CD14-positive monocyte (primary cell): ENCODE results near the gene TNFRSF12A. TPM values are rescaled to one million over a fixed set of nuclear protein-coding genes. Genes with fewer than 3 reads are reported as not detected.
A peak's percentile ranks its signal among the peaks of the same experiment; 100 is the strongest.

Source experiments
- DNase-seq, 3 donors: peaks; one replicate each; pipeline ENCODE4 v3.0.0-alpha.2; 2011 to 2022
- H2AFZ ChIP-seq: 2 replicates; pipeline ENCODE4 v1.6.0; 2012; ENCODE audit warnings: mild to moderate bottlenecking, low read depth, low read length, inconsistent platforms; ENCODE audit not compliant: insufficient read depth, poor library complexity, severe bottlenecking
- H3K27ac ChIP-seq, 2 donors: 1 replicate in 1 of 2; 2 replicates in 1 of 2; pipeline ENCODE4 v1.5.1; 2012 to 2013; ENCODE audit warnings: low read length in 2 of 2, control low read depth in 1 of 2, inconsistent platforms in 1 of 2, low read depth in 1 of 2, mild to moderate bottlenecking in 1 of 2
- H3K27me3 ChIP-seq, 2 donors: one replicate each; pipeline versions ENCODE4 v1.6.0 to v1.6.1; 2011 to 2013; ENCODE audit warnings: low read length in 2 of 2; ENCODE audit not compliant: control insufficient read depth in 2 of 2, insufficient read depth in 2 of 2
- H3K36me3 ChIP-seq, 2 donors: replicated peaks in 1 of 2; 1 replicate in 1 of 2; 2 replicates in 1 of 2; pipeline versions ENCODE4 v1.5.1 to v1.6.1; 2012 to 2013; ENCODE audit warnings: low read length in 2 of 2, control low read depth in 1 of 2, inconsistent platforms in 1 of 2, mild to moderate bottlenecking in 1 of 2; ENCODE audit not compliant: insufficient read depth in 2 of 2, control insufficient read depth in 1 of 2
- H3K4me1 ChIP-seq, 2 donors: 1 replicate in 1 of 2; 2 replicates in 1 of 2; pipeline versions ENCODE4 v1.5.1 to v1.6.1; 2012 to 2013; ENCODE audit warnings: low read length in 2 of 2, control low read depth in 1 of 2, inconsistent platforms in 1 of 2, mild to moderate bottlenecking in 1 of 2, moderate library complexity in 1 of 2; ENCODE audit not compliant: insufficient read depth in 2 of 2, control insufficient read depth in 1 of 2
- H3K4me2 ChIP-seq: replicated peaks from 2 replicates; pipeline ENCODE3; 2012; ENCODE audit warnings: low read length, moderate library complexity, mild to moderate bottlenecking; ENCODE audit not compliant: poor library complexity, severe bottlenecking; ENCODE audit errors: extremely low read depth
- H3K4me3 ChIP-seq, 3 experiments: fragments of 200-600 bp in 1 of 3; sonication (generic) in 1 of 3; replicated peaks in 1 of 3; 1 replicate in 2 of 3; 2 replicates in 1 of 3; pipeline ENCODE4 v1.5.1; 2011 to 2013; ENCODE audit warnings: low read length in 3 of 3, mild to moderate bottlenecking in 3 of 3, control low read depth in 2 of 3, low read depth in 2 of 3, inconsistent platforms in 1 of 3, moderate library complexity in 1 of 3
- H3K79me2 ChIP-seq: 2 replicates; pipeline ENCODE4 v1.6.0; 2012; ENCODE audit warnings: mild to moderate bottlenecking, control low read depth, inconsistent platforms, low read length, moderate library complexity; ENCODE audit not compliant: insufficient read depth
- H3K9ac ChIP-seq: 2 replicates; pipeline ENCODE4 v1.6.0; 2017; ENCODE audit warnings: low read length, mild to moderate bottlenecking; ENCODE audit not compliant: insufficient read depth, poor library complexity, severe bottlenecking
- H3K9me3 ChIP-seq, 2 donors: replicated peaks in 1 of 2; 1 replicate in 1 of 2; 2 replicates in 1 of 2; pipeline versions ENCODE4 v1.5.1 to v1.6.1; 2012 to 2013; ENCODE audit warnings: low read length in 2 of 2, control low read depth in 1 of 2; ENCODE audit not compliant: control insufficient read depth in 1 of 2, insufficient read depth in 1 of 2
- H4K20me1 ChIP-seq: 2 replicates; pipeline ENCODE4 v1.6.0; 2012; ENCODE audit warnings: mild to moderate bottlenecking, low read length, control low read depth, moderate library complexity; ENCODE audit not compliant: insufficient read depth
- H3K27ac Mint-ChIP-seq, 7 donors: one replicate each; pipeline ENCODE4 v1.8.0; 2020; ENCODE audit warnings: mild to moderate bottlenecking in 7 of 7, mixed read lengths in 7 of 7, moderate library complexity in 6 of 7, inconsistent platforms in 2 of 7
- H3K27me3 Mint-ChIP-seq, 3 donors: one replicate each; pipeline ENCODE4 v1.8.0; 2021 to 2022; ENCODE audit warnings: low read depth in 3 of 3, mild to moderate bottlenecking in 3 of 3, mixed read lengths in 3 of 3, moderate library complexity in 3 of 3, inconsistent platforms in 1 of 3
- H3K36me3 Mint-ChIP-seq, 2 donors: one replicate each; pipeline ENCODE4 v1.8.0; 2020; ENCODE audit warnings: mixed read lengths in 2 of 2, inconsistent platforms in 1 of 2, mild to moderate bottlenecking in 1 of 2
- H3K4me1 Mint-ChIP-seq: one replicate; pipeline ENCODE4 v1.8.0; 2020; ENCODE audit warnings: mild to moderate bottlenecking, mixed read lengths
- H3K4me3 Mint-ChIP-seq, 2 donors: one replicate each; pipeline ENCODE4 v1.8.0; 2020; ENCODE audit warnings: mild to moderate bottlenecking in 2 of 2, mixed read lengths in 2 of 2, moderate library complexity in 1 of 2
- H3K9me3 Mint-ChIP-seq, 7 donors: one replicate each; pipeline ENCODE4 v1.8.0; 2020 to 2022; ENCODE audit warnings: mixed read lengths in 7 of 7, mild to moderate bottlenecking in 6 of 7, moderate library complexity in 6 of 7, inconsistent platforms in 2 of 7
- CTCF ChIP-seq: fragments of 200-600 bp; IDR thresholded peaks from one replicate; pipeline ENCODE4 v1.8.0; 2022; ENCODE audit warnings: antibody characterized with exemption, mild to moderate bottlenecking
- WGBS: methylation state at CpG from one replicate; pipeline ENCODE4 v1.1.5; 2013; ENCODE audit warnings: missing lambda C conversion rate; ENCODE audit not compliant: insufficient coverage; 5-methylcytosine and 5-hydroxymethylcytosine counted together
- intact Hi-C, 2 donors: fragments of 100-400 bp; cut with micrococcal nuclease; formaldehyde crosslinking; loops; one replicate each; pipeline versions ENCODE4 v1.15.0 to v1.15.1; 2023
- polyA plus RNA-seq, 3 donors: library from polyadenylated mRNA; depleted of rRNA in 1 of 3; unstranded in 2 of 3; stranded (reverse) in 1 of 3; fragments of 300-500 nt in 2 of 3; fragments of >200 nt in 1 of 3; fragmentation: Illumina TruSeq in 2 of 3; gene quantifications; 1 replicate in 2 of 3; 2 replicates in 1 of 3; pipeline ENCODE4 v1.2.3, GENCODE V29; 2012 to 2021

The TNFRSF12A gene
- polyA plus RNA-seq, 3 donors: 2.9 to 6.2 (median 5.7) TPM

- Histone ChIP-seq H3K4me3 (peak overlapping the region in 2 of 3 experiments; percentile 60 to 91), H3K4me1 (peaks cover 58 to 64% of the 10 kb centered on the region in 2 donors), H3K4me2 (peak overlapping the region; percentile 99), H3K9me3 (no peaks in the 10 kb centered on the region), H3K79me2 (no peaks in the 10 kb centered on the region), H3K9ac (no peak overlapping the region), H2AFZ (peak overlapping the region; percentile 69), H3K36me3 (no peaks in the 10 kb centered on the region), H3K27me3 (peaks cover 0 to 24% of the 10 kb centered on the region in 2 donors), H3K27ac (no peak overlapping the region), H4K20me1 (peaks cover 39% of the 10 kb centered on the region)
- H3K36me3 Mint-ChIP-seq: peaks cover 0 to 3% of the 10 kb centered on the region in 2 donors
- peaks cover 49% of the 10 kb centered on the region for H3K4me1 Mint-ChIP-seq
- peak overlapping the region in 6 of 7 donors; percentile 58 to 87 (median 72) for H3K27ac Mint-ChIP-seq
- peaks cover 0 to 4% (median 0%) of the 10 kb centered on the region in 7 donors for H3K9me3 Mint-ChIP-seq
- DNase-seq: no peak
- intact Hi-C loops: loop anchor here (2.0 to 10.0 kb wide), 5 partner anchors 13 to 1253 kb away; partner anchors contain the start of genes ELOB (in 1 of the 2), PAQR4 (in 1 of the 2) and TFAP4 (in 1 of the 2)
- peaks cover 27 to 33% (median 27%) of the 10 kb centered on the region in 3 donors for H3K27me3 Mint-ChIP-seq
- 27% methylated on average over 38 of the region's 40 CpGs for WGBS
- peak overlapping the region; percentile 88 to 90 for H3K4me3 Mint-ChIP-seq
- no peak for TF ChIP-seq CTCF
Measured at GRCh38 chr16:3019594-3020246, 448 bp upstream of the TNFRSF12A start.

- Histone ChIP-seq H3K4me2 (peak overlapping the region; percentile 99), H3K9me3 (no peaks in the 10 kb centered on the region), H3K4me1 (peaks cover 62 to 64% of the 10 kb centered on the region in 2 donors), H3K9ac (peak overlapping the region; percentile 59), H3K27ac (peak overlapping the region; percentile 36 to 96), H2AFZ (peak overlapping the region; percentile 69), H3K27me3 (peaks cover 0 to 20% of the 10 kb centered on the region in 2 donors), H3K36me3 (peaks cover 4 to 5% of the 10 kb centered on the region in 2 donors), H3K79me2 (no peaks in the 10 kb centered on the region), H4K20me1 (peaks cover 48% of the 10 kb centered on the region), H3K4me3 (peak overlapping the region; percentile 47 to 91 (median 60))
- TF ChIP-seq CTCF: no peak
- peak overlapping the region; percentile 88 to 96 for H3K4me3 Mint-ChIP-seq
- H3K4me1 Mint-ChIP-seq: peaks cover 54% of the 10 kb centered on the region
- peaks cover 0 to 8% (median 0%) of the 10 kb centered on the region in 7 donors for H3K9me3 Mint-ChIP-seq
- H3K27ac Mint-ChIP-seq: peak overlapping the region; percentile 62 to 99 (median 95)
- intact Hi-C loops: loop anchor here (2.0 to 10.0 kb wide), 5 partner anchors 14 to 1251 kb away; partner anchors contain the start of genes ELOB (in 1 of the 2), PAQR4 (in 1 of the 2) and TFAP4 (in 1 of the 2)
- H3K27me3 Mint-ChIP-seq: peaks cover 22 to 30% (median 24%) of the 10 kb centered on the region in 3 donors
- H3K36me3 Mint-ChIP-seq: peaks cover 3 to 6% of the 10 kb centered on the region in 2 donors
- DNase-seq: peak; percentile 63 to 76 (median 76)
- WGBS: under 1% methylated on average over 46 of the region's 57 CpGs
Measured at GRCh38 chr16:3020604-3021448, 658 bp downstream of the TNFRSF12A start.
